ENCODE measurements around the gene USP17L19.
"Not testable (repeated sequence)": the region's sequence is repeated elsewhere in the genome, so short reads cannot be mapped to it uniquely, and the experiment has no call there.

Gene USP17L19

GRCh38 chr4:9253078-9253477 lies at the start of gene USP17L19:
USP17L19 (plus strand) TSS chr4:9253378; CDS start chr4:9253378, 0 bp downstream.
- DNase-seq, result not testable (repeated sequence)

GRCh38 chr4:9210357-9210756 lies 42.8 kb upstream of the USP17L19 start, which contains the start of gene USP17L10:
USP17L10 (plus strand) TSS chr4:9210657; CDS start chr4:9210657, 0 bp downstream.
- not testable (repeated sequence) for DNase-seq

GRCh38 chr4:9214701-9215100 lies 38.5 kb upstream of the USP17L19 start:
- not testable (repeated sequence) for DNase-seq

- not testable (repeated sequence) for DNase-seq
These were observed 38.1 kb upstream of the USP17L19 start, which contains the start of gene USP17L11 for GRCh38 chr4:9215105-9215504. USP17L11 (plus strand) TSS chr4:9215405; CDS start chr4:9215405, 0 bp downstream.

- not testable (repeated sequence) for DNase-seq
These were observed 33.3 kb upstream of the USP17L19 start, which contains the start of gene USP17L12 for GRCh38 chr4:9219852-9220251. USP17L12 (plus strand) TSS chr4:9220152; CDS start chr4:9220152, 0 bp downstream.

- not testable (repeated sequence) for DNase-seq
These were observed 28.6 kb upstream of the USP17L19 start, which contains the start of gene USP17L13 for GRCh38 chr4:9224596-9224995. USP17L13 (plus strand) TSS chr4:9224896; CDS start chr4:9224896, 0 bp downstream.

- DNase-seq, result not testable (repeated sequence)
These were observed 22.9 kb upstream of the USP17L19 start for GRCh38 chr4:9230249-9230648.

- DNase-seq, result not testable (repeated sequence)
These were observed 19.1 kb upstream of the USP17L19 start, which contains the start of gene USP17L15 for GRCh38 chr4:9234085-9234484. USP17L15 (plus strand) TSS chr4:9234385; CDS start chr4:9234385, 0 bp downstream.

- DNase-seq, result not testable (repeated sequence)
These were observed 14.7 kb upstream of the USP17L19 start for GRCh38 chr4:9238461-9238860.

- not testable (repeated sequence) for DNase-seq
These were observed 9.6 kb upstream of the USP17L19 start, which contains the start of gene USP17L17 for GRCh38 chr4:9243579-9243978. USP17L17 (plus strand) TSS chr4:9243879; CDS start chr4:9243879, 0 bp downstream.

GRCh38 chr4:9247953-9248680 lies 5.1 kb upstream of the USP17L19 start, which contains the start of gene USP17L18:
USP17L18 (plus strand) TSS chr4:9248630; CDS start chr4:9248630, 0 bp downstream.
- not testable (repeated sequence) for DNase-seq

GRCh38 chr4:9257824-9258223 lies 4.6 kb downstream of the USP17L19 start, which contains the start of gene USP17L20:
USP17L20 (plus strand) TSS chr4:9258124; CDS start chr4:9258124, 0 bp downstream.
- DNase-seq, result not testable (repeated sequence)

GRCh38 chr4:9262572-9262971 lies 9.4 kb downstream of the USP17L19 start, which contains the start of gene USP17L21:
USP17L21 (plus strand) TSS chr4:9262872; CDS start chr4:9262872, 0 bp downstream.
- DNase-seq, result not testable (repeated sequence)

- DNase-seq, result not testable (repeated sequence)
These were observed 14.1 kb downstream of the USP17L19 start, which contains the start of gene USP17L22 for GRCh38 chr4:9267319-9267718. USP17L22 (plus strand) TSS chr4:9267619; CDS start chr4:9267619, 0 bp downstream.

GRCh38 chr4:9271719-9272118 lies 18.5 kb downstream of the USP17L19 start:
- DNase-seq, result not testable (repeated sequence)
